SU-DHL-6 (cell line): ENCODE data around the gene STAM2.

Source experiments
- EZH2phosphoT487 ChIP-seq: fragments of 200-600 bp; sonication (generic), shearing (Covaris generic); conservative IDR thresholded peaks from 2 replicates; pipeline ENCODE4 v1.6.1; 2018; ENCODE audit warnings: mild to moderate bottlenecking, antibody characterized with exemption, low read length, moderate library complexity, mixed read lengths
- TF ChIP-seq, protein P1 (sequence below): fragments of 200-600 bp; sonication (generic); IDR thresholded peaks from one replicate; pipeline ENCODE4 v1.5.1; 2017; ENCODE audit warnings: antibody characterized with exemption, mild to moderate bottlenecking, low read length, moderate library complexity; ENCODE audit not compliant: insufficient read depth, poor library complexity, severe bottlenecking

DNA sequence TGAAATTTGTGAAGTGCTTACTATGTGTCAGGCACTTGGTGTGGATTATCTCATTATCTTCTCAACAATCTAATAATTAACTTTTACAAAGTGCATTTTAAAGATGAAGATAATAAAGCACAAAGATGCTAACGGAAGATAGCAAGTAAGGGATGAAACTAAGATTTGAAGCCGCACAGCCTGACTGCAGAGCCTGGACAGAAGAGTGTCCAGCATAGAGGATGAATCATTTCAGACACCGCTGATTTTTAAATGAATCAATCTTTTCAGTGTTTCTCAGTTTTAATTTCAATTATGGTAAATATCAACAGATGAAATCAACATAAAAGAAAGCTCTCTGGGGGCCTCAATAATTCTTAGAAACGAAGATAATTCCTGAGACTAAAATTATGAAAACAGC, 24.5 kb upstream of the STAM2 start:
- TF ChIP-seq, protein P1, sequence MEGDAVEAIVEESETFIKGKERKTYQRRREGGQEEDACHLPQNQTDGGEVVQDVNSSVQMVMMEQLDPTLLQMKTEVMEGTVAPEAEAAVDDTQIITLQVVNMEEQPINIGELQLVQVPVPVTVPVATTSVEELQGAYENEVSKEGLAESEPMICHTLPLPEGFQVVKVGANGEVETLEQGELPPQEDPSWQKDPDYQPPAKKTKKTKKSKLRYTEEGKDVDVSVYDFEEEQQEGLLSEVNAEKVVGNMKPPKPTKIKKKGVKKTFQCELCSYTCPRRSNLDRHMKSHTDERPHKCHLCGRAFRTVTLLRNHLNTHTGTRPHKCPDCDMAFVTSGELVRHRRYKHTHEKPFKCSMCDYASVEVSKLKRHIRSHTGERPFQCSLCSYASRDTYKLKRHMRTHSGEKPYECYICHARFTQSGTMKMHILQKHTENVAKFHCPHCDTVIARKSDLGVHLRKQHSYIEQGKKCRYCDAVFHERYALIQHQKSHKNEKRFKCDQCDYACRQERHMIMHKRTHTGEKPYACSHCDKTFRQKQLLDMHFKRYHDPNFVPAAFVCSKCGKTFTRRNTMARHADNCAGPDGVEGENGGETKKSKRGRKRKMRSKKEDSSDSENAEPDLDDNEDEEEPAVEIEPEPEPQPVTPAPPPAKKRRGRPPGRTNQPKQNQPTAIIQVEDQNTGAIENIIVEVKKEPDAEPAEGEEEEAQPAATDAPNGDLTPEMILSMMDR: no peak
- no peak for TF ChIP-seq EZH2phosphoT487
